HEK293T (cell line): ENCODE results near the gene GPR119.
"Not testable (repeated sequence)": the region's sequence is repeated elsewhere in the genome, so short reads cannot be mapped to it uniquely, and the experiment has no call there.

ENCODE experiments used
- CTCF ChIA-PET: fragments of 350-600 bp; formaldehyde crosslinking; extraction: SDS; loops from one replicate; lab custom pipeline; 2021; ENCODE audit warnings: antibody characterized with exemption, inconsistent platforms; lab: Yijun Ruan, JAX
- POLR2A ChIA-PET: fragments of 350-600 bp; formaldehyde crosslinking; extraction: SDS; loops from one replicate; lab custom pipeline; 2020; ENCODE audit warnings: antibody characterized with exemption, inconsistent platforms; lab: Yijun Ruan, JAX
- DNase-seq: peaks from one replicate; pipeline ENCODE4 v3.0.0; 2012; ENCODE audit warnings: mixed read lengths; ENCODE audit errors: extremely low spot score
- ARNT ChIP-seq: fragments of 450-650 bp; IDR thresholded peaks from 2 replicates; pipeline ENCODE4 v1.6.1; 2017; ENCODE audit warnings: mild to moderate bottlenecking
- BHLHE40 ChIP-seq: fragments of 450-650 bp; IDR thresholded peaks from 2 replicates; pipeline ENCODE4 v1.6.1; 2016; ENCODE audit warnings: mild to moderate bottlenecking, moderate library complexity, borderline replicate concordance
- CTBP1 ChIP-seq: fragments of 450-650 bp; IDR thresholded peaks from 2 replicates; pipeline ENCODE4 v1.6.1; 2016; ENCODE audit warnings: borderline replicate concordance
- ELF4 ChIP-seq: fragments of 450-650 bp; IDR thresholded peaks from 2 replicates; pipeline ENCODE4 v1.6.1; 2017; ENCODE audit warnings: antibody characterized with exemption
- FOXA1 ChIP-seq: fragments of 450-650 bp; IDR thresholded peaks from 2 replicates; pipeline ENCODE4 v1.6.1; 2016; ENCODE audit warnings: mild to moderate bottlenecking
- FOXK2 ChIP-seq: fragments of 450-650 bp; IDR thresholded peaks from 2 replicates; pipeline ENCODE4 v1.6.1; 2016; ENCODE audit warnings: mild to moderate bottlenecking
- FOXM1 ChIP-seq: fragments of 450-650 bp; IDR thresholded peaks from 2 replicates; pipeline ENCODE4 v1.6.1; 2017; ENCODE audit warnings: mild to moderate bottlenecking, borderline replicate concordance
- HDGF ChIP-seq: fragments of 450-650 bp; IDR thresholded peaks from 2 replicates; pipeline ENCODE4 v1.6.1; 2017; ENCODE audit warnings: antibody characterized with exemption, borderline replicate concordance
- L3MBTL2 ChIP-seq: fragments of 450-650 bp; conservative IDR thresholded peaks from 2 replicates; pipeline ENCODE4 v1.6.1; 2016; ENCODE audit warnings: mild to moderate bottlenecking
- LEF1 ChIP-seq: fragments of 450-650 bp; IDR thresholded peaks from 2 replicates; pipeline ENCODE4 v1.6.1; 2017; ENCODE audit warnings: mild to moderate bottlenecking, borderline replicate concordance
- NFRKB ChIP-seq: fragments of 450-650 bp; IDR thresholded peaks from 2 replicates; pipeline ENCODE4 v1.6.1; 2016; ENCODE audit warnings: mild to moderate bottlenecking, moderate library complexity
- SP1 ChIP-seq: fragments of 450-650 bp; IDR thresholded peaks from 2 replicates; pipeline ENCODE4 v1.6.1; 2017
- SUZ12 ChIP-seq: fragments of 450-650 bp; IDR thresholded peaks from 2 replicates; pipeline ENCODE4 v1.6.1; 2016; ENCODE audit warnings: mild to moderate bottlenecking
- TARDBP ChIP-seq: fragments of 450-650 bp; IDR thresholded peaks from 2 replicates; pipeline ENCODE4 v1.6.1; 2016
- ZNF384 ChIP-seq: fragments of 450-650 bp; IDR thresholded peaks from 2 replicates; pipeline ENCODE4 v1.6.1; 2016
- TF ChIP-seq, protein P1 (sequence below): fragments of 450-650 bp; IDR thresholded peaks from 2 replicates; pipeline ENCODE4 v1.6.1; 2016

Gene GPR119

DNA sequence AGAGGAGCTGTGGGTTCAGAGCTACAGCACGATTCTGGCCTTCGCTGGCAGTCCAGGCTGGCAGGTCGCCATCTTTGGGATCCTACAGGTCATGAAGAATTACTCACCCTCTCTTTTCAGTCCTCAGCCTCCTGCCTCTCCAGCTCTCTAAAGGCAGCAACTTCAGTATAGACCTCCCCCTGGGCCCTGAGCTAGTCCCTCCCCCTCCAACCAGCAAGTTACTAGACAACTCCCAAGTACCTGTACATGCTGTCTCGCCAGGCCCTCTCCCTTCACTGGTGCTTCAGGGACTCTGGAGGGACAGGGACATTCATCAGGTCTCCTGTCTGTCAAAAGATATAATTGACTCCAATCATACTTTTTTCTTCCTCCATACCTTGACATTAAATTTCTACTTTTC is at the start of gene GPR119:
Gene GPR119, minus strand, starts transcription at position 155 of the 400 bp plus-strand sequence. CDS start 227 bp downstream, outside the sequence.
- POLR2A ChIA-PET: no interaction called here
- DNase-seq: no peak
- CTCF ChIA-PET: interaction anchor here (0.9 kb wide), 1 partner anchor 9 kb away, joined by 4 read pairs; no protein-coding TSS in a partner anchor
- TF ChIP-seq SUZ12 (no peak), SP1 (no peak), CTBP1 (no peak)
- TF ChIP-seq, protein P1, sequence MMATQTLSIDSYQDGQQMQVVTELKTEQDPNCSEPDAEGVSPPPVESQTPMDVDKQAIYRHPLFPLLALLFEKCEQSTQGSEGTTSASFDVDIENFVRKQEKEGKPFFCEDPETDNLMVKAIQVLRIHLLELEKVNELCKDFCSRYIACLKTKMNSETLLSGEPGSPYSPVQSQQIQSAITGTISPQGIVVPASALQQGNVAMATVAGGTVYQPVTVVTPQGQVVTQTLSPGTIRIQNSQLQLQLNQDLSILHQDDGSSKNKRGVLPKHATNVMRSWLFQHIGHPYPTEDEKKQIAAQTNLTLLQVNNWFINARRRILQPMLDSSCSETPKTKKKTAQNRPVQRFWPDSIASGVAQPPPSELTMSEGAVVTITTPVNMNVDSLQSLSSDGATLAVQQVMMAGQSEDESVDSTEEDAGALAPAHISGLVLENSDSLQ: no peak

DNA sequence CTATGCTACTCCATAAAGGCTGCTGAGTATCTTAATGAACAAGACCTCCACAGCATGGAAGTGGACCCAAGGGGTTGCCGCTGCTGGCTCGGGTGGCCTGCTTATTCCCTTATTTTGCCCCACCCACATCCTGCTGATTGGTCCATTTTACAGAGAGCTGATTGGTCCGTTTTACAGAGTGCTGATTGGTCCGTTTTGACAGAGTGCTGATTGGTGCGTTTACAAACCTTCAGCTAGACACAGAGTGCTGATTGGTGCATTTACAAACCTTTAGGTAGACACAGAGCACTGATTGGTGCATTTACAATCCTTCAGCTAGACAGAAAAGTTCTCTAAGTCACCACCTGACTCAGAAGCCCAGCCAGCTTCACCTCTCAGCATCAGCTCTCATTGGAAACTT is 43.8 kb upstream of the GPR119 start:
- POLR2A ChIA-PET, CTCF ChIA-PET, DNase-seq: not testable (repeated sequence)

DNA sequence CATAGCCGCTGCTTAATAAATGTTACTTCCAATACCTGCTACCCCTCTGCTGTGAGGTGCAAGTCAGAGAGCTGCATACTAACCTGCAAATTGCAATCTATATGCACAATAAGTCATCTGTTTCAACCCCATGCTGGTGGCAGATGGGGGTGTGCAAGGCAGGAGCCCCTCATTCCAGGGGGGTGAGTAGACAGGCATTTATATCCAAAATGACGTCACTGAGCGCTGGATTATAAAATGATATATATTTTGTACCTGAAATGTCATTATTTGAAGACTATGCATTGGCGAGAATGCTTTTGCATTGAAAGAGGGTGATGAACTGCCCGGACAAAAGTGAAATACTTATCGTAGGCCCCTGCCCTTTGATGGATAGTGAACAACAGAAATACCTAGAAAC is 41.1 kb upstream of the GPR119 start:
- ChIA-PET CTCF (no interaction called here), POLR2A (no interaction called here)
- TF ChIP-seq FOXM1 (no peak), HDGF (no peak), L3MBTL2 (no peak), BHLHE40 (no peak), FOXK2 (no peak)
- DNase-seq: no peak

DNA sequence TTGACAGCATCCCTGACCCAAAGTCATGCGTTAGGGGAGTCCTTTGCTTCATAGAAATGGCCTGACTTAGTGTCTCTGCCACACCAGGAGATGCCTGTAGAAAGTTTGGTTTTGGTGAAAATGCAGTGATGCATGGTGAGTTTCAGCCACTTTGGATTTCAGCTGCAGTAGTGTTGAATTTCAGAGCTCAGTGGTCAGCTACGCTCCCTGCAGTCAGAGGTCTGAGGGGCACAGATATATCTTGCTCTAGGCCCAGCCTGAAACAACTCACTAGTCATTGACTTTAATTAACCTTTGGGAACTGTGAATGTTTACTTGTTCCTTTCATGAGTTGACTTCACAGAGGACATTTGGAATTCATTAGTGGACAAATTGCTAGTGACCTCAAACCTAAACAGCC is 33.8 kb upstream of the GPR119 start:
- no peak for DNase-seq
- no peak for TF ChIP-seq BHLHE40
- TF ChIP-seq ELF4: no peak
- no peak for TF ChIP-seq FOXA1
- no peak for TF ChIP-seq HDGF
- no peak for TF ChIP-seq FOXM1
- TF ChIP-seq SUZ12: no peak
- TF ChIP-seq SP1: no peak
- TF ChIP-seq ZNF384: no peak
- TF ChIP-seq, protein P1: no peak
- ChIA-PET POLR2A (no interaction called here), CTCF (no interaction called here)

DNA sequence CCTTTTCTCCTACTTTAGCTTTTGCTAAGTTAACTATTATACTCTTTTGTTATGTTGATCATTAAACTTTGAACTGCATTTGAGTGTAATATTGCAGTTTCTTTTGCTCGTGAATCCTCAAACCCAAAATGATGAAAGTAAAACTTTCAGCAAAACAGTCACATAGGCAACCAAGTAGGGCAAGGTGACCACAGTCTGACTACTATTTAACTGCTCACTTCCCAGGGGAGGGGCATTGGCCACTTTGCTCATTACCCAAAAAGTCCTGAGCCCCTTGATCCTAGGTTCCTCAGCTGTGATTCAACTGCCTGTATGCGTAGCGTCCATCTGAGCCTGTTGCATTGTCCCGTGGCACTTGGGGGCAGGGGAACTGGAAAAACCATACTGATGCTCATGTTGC is 33.3 kb upstream of the GPR119 start:
- POLR2A ChIA-PET: no interaction called here
- TF ChIP-seq HDGF (no peak), FOXM1 (no peak), ARNT (no peak), ELF4 (no peak), FOXA1 (no peak), FOXK2 (no peak)
- CTCF ChIA-PET: no interaction called here
- no peak for DNase-seq

DNA sequence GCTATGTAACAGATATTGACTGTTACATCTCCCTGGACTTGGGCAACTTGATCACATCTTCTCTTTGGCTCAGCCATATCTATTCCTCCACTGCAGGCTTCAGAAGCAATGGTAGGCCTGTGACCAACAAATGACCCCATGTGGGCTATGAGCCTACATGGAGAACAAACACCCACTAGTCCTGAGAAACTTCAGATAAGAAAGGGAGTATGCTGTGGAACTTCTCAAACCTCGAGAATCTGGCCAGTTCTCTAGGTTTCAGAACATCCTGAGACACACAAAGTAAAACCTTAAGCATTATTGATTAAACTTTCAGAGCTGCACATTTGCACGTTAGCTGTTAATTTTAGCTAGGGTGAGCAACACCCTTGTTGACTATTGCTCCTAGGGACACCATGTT is 32.6 kb upstream of the GPR119 start:
- CTCF ChIA-PET: no interaction called here

DNA sequence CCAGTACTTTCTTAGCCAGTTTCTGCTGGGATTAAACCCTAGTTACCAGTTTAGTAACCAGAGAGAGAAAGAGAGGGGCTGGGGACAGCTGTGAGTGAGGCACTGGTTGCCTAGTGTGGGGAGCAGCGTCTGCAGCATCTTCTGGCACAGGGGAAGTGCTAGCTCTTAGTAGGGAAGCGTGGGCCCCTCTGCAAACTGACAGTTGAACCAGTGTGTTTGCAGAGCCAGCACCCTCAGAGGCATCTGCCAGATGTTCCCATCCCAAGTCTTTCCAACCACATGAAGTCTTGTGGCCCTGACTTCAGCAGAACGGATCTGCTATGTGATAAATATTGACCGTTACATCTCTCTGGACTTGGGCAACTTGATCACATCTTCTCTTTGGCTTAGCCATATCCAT is 31.3 kb upstream of the GPR119 start:
- ChIA-PET POLR2A (no interaction called here), CTCF (no interaction called here)
- TF ChIP-seq ZNF384: no peak
- TF ChIP-seq, protein P1: no peak
- no peak for TF ChIP-seq BHLHE40
- no peak for TF ChIP-seq HDGF
- no peak for TF ChIP-seq L3MBTL2
- TF ChIP-seq ELF4: no peak
- TF ChIP-seq FOXA1: no peak
- no peak for TF ChIP-seq NFRKB
- TF ChIP-seq CTBP1: no peak
- DNase-seq: no peak

More for the DNA sequence above, 32.6 kb upstream of the GPR119 start:
- TF ChIP-seq ZNF384 (no peak), FOXA1 (no peak), TARDBP (no peak), NFRKB (no peak), SUZ12 (no peak), FOXK2 (no peak), BHLHE40 (no peak), L3MBTL2 (no peak), FOXM1 (no peak), CTBP1 (no peak), HDGF (no peak), ELF4 (no peak), ARNT (no peak), SP1 (no peak), LEF1 (no peak)
- TF ChIP-seq, protein P1: no peak
- DNase-seq: no peak
- POLR2A ChIA-PET: no interaction called here

DNA sequence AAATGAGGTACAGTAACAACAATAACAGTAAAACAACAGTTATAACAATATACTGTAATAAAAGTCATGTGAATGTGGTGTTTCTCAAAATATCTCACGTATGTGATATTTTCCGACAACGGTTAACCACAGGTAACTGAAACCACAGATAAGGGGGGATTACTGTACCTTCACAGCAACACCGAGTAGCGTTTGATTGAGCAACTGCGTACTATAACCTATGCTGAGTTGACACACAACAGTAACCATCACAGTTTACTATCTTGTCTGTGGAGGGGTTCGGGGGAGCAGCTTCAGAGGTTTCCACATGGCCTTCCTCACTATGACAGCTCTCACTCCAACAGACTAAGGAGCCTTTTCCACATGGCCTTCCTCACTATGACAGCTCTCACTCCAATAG is 29.7 kb upstream of the GPR119 start:
- CTCF ChIA-PET: no interaction called here
- TF ChIP-seq TARDBP (no peak), BHLHE40 (no peak)
- POLR2A ChIA-PET: no interaction called here
- DNase-seq: no peak
